Measurements from ENCODE around the gene PRTN3. TPM values are rescaled to one million over a fixed set of nuclear protein-coding genes. Genes with fewer than 3 reads are reported as not detected.

The PRTN3 gene
- total and polyA plus RNA-seq, 2 experiments from 2014 or later = 0.44 to 0.60 TPM

DNA sequence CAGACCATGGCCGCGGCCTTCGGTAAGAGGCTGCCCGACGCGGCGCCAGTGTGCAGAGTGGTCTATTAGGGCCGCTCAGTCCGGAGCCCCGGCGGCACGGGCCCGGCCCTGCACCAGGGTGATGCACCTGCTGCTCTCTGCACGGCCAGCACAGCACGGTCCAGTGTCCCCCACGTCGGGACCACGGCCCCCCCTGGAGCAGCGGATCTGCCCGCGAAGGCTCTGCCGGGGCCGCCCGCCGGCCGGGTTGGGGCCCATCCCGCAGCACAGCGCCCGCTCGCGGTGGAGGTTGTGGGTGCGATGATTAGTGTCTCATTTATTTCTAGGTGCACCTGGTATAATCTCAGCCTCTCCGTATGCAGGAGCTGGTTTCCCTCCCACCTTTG, 35.6 kb upstream of the PRTN3 start:
- H3K4me3 ChIP-seq = no peak overlapping the region
- no peak overlapping the region for H3K27ac ChIP-seq
- no peak for TF ChIP-seq CTCF (IDR thresholded peaks at IDR 0.05; ENCODE audit: low read depth, low read length)
- no peaks in the 10 kb centered on the region for H3K9me3 ChIP-seq (ENCODE audit: low read depth)
- H3K36me3 ChIP-seq = peaks cover 58% of the 10 kb centered on the region
- no peak for DNase-seq (ENCODE audit: low read depth in 1 of 2, low spot score in 1 of 2)
- peaks cover 26% of the 10 kb centered on the region for H3K4me1 ChIP-seq (ENCODE audit: low read depth)
- no peaks in the 10 kb centered on the region for H3K27me3 ChIP-seq

GRCh38 chr19:805600-806550, 34.9 kb upstream of the PRTN3 start:
- Histone ChIP-seq H3K9me3 (ENCODE audit: low read depth) (no peaks in the 10 kb centered on the region), H3K36me3 (peaks cover 65% of the 10 kb centered on the region), H3K27ac (no peak overlapping the region), H3K4me1 (ENCODE audit: low read depth) (peaks cover 20% of the 10 kb centered on the region), H3K4me3 (no peak overlapping the region), H3K27me3 (no peaks in the 10 kb centered on the region)
- no peak for TF ChIP-seq CTCF (IDR thresholded peaks at IDR 0.05; ENCODE audit: low read depth, low read length)
- no peak for DNase-seq (ENCODE audit: low read depth in 1 of 2, low spot score in 1 of 2)

- no peak for DNase-seq (ENCODE audit: low read depth in 1 of 2, low spot score in 1 of 2)
- no peak for TF ChIP-seq CTCF (IDR thresholded peaks at IDR 0.05; ENCODE audit: low read depth, low read length)
- Histone ChIP-seq H3K36me3 (peaks cover 76% of the 10 kb centered on the region), H3K4me1 (ENCODE audit: low read depth) (peaks cover 10% of the 10 kb centered on the region), H3K27me3 (no peaks in the 10 kb centered on the region), H3K9me3 (ENCODE audit: low read depth) (no peaks in the 10 kb centered on the region), H3K4me3 (no peak overlapping the region), H3K27ac (no peak overlapping the region)
Measured at GRCh38 chr19:806815-807421, 33.9 kb upstream of the PRTN3 start.

DNA sequence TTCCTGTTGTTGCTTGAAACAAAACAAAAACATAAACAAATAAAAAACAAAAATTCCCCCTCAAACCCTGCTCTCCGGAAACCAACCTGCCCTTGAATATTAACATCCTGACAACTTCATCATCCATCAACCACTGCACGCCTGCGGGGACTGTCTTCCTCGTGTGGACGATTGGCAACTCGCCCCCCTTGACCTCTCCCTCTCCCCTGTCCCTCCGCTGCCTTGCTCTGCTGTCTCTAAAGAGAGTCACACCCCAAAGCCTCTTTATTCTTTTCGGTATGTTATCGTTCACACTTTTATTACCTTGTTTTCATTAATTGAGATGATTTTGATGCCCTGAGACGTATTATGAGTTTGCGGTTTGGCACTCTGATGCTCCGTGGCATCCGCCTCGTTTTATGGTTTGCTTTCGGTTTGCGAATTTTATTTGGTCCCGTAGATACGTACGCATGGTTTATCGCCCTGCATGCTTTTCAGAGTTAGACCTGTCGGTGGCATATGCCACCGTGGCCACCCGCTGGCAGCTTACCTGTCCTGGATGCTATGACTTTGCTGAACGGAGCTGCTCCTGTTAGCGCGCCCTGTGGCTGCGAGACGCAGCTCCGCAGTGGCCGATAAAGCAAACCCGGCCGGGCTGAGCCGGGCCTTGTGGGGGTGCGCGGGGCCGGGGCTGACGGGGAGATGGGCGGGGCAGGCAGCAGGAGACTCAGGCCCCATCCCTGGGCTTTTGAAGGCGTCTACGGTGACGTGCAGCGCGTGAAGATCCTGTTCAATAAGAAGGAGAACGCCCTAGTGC, 33.0 kb upstream of the PRTN3 start:
- Histone ChIP-seq H3K27ac (no peak overlapping the region), H3K27me3 (no peaks in the 10 kb centered on the region), H3K36me3 (peaks cover 78% of the 10 kb centered on the region), H3K9me3 (ENCODE audit: low read depth) (no peaks in the 10 kb centered on the region), H3K4me1 (ENCODE audit: low read depth) (peaks cover 2% of the 10 kb centered on the region), H3K4me3 (no peak overlapping the region)
- no peak for TF ChIP-seq CTCF (IDR thresholded peaks at IDR 0.05; ENCODE audit: low read depth, low read length)
- no peak for DNase-seq (ENCODE audit: low read depth in 1 of 2, low spot score in 1 of 2)

DNA sequence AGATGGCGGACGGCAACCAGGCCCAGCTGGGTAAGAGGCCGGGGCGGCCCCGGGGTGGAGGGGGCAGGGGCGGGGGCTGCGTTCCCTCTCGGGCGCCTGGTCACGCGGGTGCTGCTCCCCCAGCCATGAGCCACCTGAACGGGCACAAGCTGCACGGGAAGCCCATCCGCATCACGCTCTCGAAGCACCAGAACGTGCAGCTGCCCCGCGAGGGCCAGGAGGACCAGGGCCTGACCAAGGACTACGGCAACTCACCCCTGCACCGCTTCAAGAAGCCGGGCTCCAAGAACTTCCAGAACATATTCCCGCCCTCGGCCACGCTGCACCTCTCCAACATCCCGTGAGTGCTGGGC, 32.4 kb upstream of the PRTN3 start:
- no peak for TF ChIP-seq CTCF (IDR thresholded peaks at IDR 0.05; ENCODE audit: low read depth, low read length)
- Histone ChIP-seq H3K27ac (no peak overlapping the region), H3K4me3 (no peak overlapping the region), H3K27me3 (no peaks in the 10 kb centered on the region), H3K36me3 (peaks cover 84% of the 10 kb centered on the region), H3K4me1 (ENCODE audit: low read depth) (no peaks in the 10 kb centered on the region), H3K9me3 (ENCODE audit: low read depth) (no peaks in the 10 kb centered on the region)
- DNase-seq (ENCODE audit: low read depth in 1 of 2, low spot score in 1 of 2) = no peak
